K562 (cell line): ENCODE measurements around the gene MAEL. TPM values are rescaled to one million over a fixed set of nuclear protein-coding genes. Genes with fewer than 3 reads are reported as not detected.

Source experiments
- ARNT ChIP-seq, 2 experiments: fragments of 450-650 bp; IDR thresholded peaks; 2 replicates each; pipeline ENCODE4 v1.6.1; 2016; ENCODE audit warnings: mild to moderate bottlenecking in 1 of 2
- CREB5 ChIP-seq: fragments of 250-450 bp; sonication (Bioruptor Pico); IDR thresholded peaks from 2 replicates; pipeline ENCODE4 v1.5.0; 2020; ENCODE audit warnings: mild to moderate bottlenecking
- E2F3 ChIP-seq: fragments of 250-450 bp; sonication (Bioruptor Pico); IDR thresholded peaks from 2 replicates; pipeline ENCODE4 v1.4.0; 2020; ENCODE audit warnings: mild to moderate bottlenecking
- FOXP4 ChIP-seq: sonication (generic); formaldehyde crosslinking; IDR thresholded peaks from 2 replicates; pipeline ENCODE4 v1.8.0; 2022; ENCODE audit warnings: mild to moderate bottlenecking, missing genetic modification reagents, borderline replicate concordance
- GATA2 ChIP-seq: sonication (generic); formaldehyde crosslinking; IDR thresholded peaks from 2 replicates; pipeline ENCODE4 v1.4.0; 2020; ENCODE audit warnings: mild to moderate bottlenecking, missing genetic modification reagents
- GMEB1 ChIP-seq: fragments of 250-450 bp; sonication (Bioruptor Pico); IDR thresholded peaks from 2 replicates; pipeline ENCODE4 v1.4.0; 2020; ENCODE audit warnings: mild to moderate bottlenecking
- KLF16 ChIP-seq: IDR thresholded peaks from 2 replicates; pipeline ENCODE4 v1.6.1; 2016; ENCODE audit warnings: antibody characterized with exemption
- MITF ChIP-seq: IDR thresholded peaks from 2 replicates; pipeline ENCODE4 v1.6.1; 2014; ENCODE audit warnings: antibody characterized with exemption
- NFIX ChIP-seq: fragments of 250-450 bp; sonication (Bioruptor Pico); IDR thresholded peaks from 2 replicates; pipeline ENCODE4 v1.4.0; 2020; ENCODE audit warnings: low read depth, mild to moderate bottlenecking, moderate library complexity
- SIRT6 ChIP-seq: IDR thresholded peaks from one replicate; pipeline ENCODE4 v1.6.1; 2012; ENCODE audit warnings: low read depth, mild to moderate bottlenecking, control low read depth, inconsistent platforms, low read length, moderate library complexity
- SLC30A9 ChIP-seq: fragments of 250-450 bp; sonication (Bioruptor Pico); IDR thresholded peaks from 2 replicates; pipeline ENCODE4 v1.8.0; 2022; ENCODE audit warnings: mild to moderate bottlenecking, moderate library complexity
- SRF ChIP-seq, 2 experiments: fragments of 250-450, 450-650 bp in 1 of 2; sonication (Bioruptor Pico) in 1 of 2; sonication (generic) in 1 of 2; formaldehyde crosslinking; IDR thresholded peaks; 2 replicates each; pipeline versions ENCODE4 v1.5.0 to v1.5.1; 2020 to 2022; ENCODE audit warnings: mild to moderate bottlenecking in 1 of 2, missing genetic modification reagents in 1 of 2
- SRSF7 ChIP-seq: fragments of 200-400 bp; formaldehyde crosslinking; optimal IDR thresholded peaks from 2 replicates; pipeline ENCODE3; 2017; ENCODE audit warnings: mild to moderate bottlenecking, low read depth, low read length
- TBP ChIP-seq: optimal IDR thresholded peaks from 2 replicates; pipeline ENCODE3; 2011; ENCODE audit warnings: low read depth, low read length, improper control_type of control experiment
- TFE3 ChIP-seq: fragments of 450-650 bp; formaldehyde crosslinking; IDR thresholded peaks from 2 replicates; pipeline ENCODE4 v1.4.0; 2020; ENCODE audit warnings: mild to moderate bottlenecking, mixed read lengths
- ZKSCAN3 ChIP-seq: fragments of 250-450 bp; sonication (Bioruptor Pico); IDR thresholded peaks from 2 replicates; pipeline ENCODE4 v1.4.0; 2020
- ZNF134 ChIP-seq: fragments of 250-450 bp; sonication (Bioruptor Pico); conservative IDR thresholded peaks from 2 replicates; pipeline ENCODE4 v1.4.0; 2020
- ZNF175 ChIP-seq: fragments of 200-800 bp; sonication (Bioruptor generic); IDR thresholded peaks from 2 replicates; pipeline ENCODE4 v1.6.1; 2016; ENCODE audit warnings: low read depth, mild to moderate bottlenecking, missing genetic modification characterization, missing compliant biosample characterization
- ZNF197 ChIP-seq: fragments of 200-800 bp; sonication (Bioruptor generic); IDR thresholded peaks from 2 replicates; pipeline ENCODE4 v1.6.1; 2016; ENCODE audit warnings: low read depth, missing genetic modification characterization, missing compliant biosample characterization
- ZNF57 ChIP-seq: fragments of 450-650 bp; formaldehyde crosslinking; IDR thresholded peaks from 2 replicates; pipeline ENCODE4 v1.4.0; 2020; ENCODE audit warnings: mild to moderate bottlenecking, moderate library complexity
- ZNF584 ChIP-seq: fragments of 200-800 bp; sonication (Bioruptor generic); IDR thresholded peaks from 2 replicates; pipeline ENCODE4 v1.6.1; 2016; ENCODE audit warnings: low read depth, mild to moderate bottlenecking, missing genetic modification characterization, missing compliant biosample characterization
- polyA plus RNA-seq, 8 experiments: library from polyadenylated mRNA; depleted of rRNA in 4 of 8; stranded (reverse) in 5 of 8; unstranded in 3 of 8; fragments of >200 nt; fragmentation: Nextera tagmentation in 2 of 8; fragmentation: Illumina TruSeq in 1 of 8; extraction: Ambion mirVana in 2 of 8; extraction: Trizol in 1 of 8; gene quantifications; 2 replicates each; pipeline versions ENCODE4 v1.2.1 to v1.2.3, GENCODE V29; 2011 to 2014; ENCODE audit warnings: inconsistent platforms in 1 of 8, missing spikeins in 1 of 8
- total RNA-seq, 7 experiments: library from RNA; depleted of rRNA in 6 of 7; stranded (reverse); fragments of >200 nt in 6 of 7; fragmentation: Illumina TruSeq in 2 of 7; extraction: Trizol in 2 of 7; gene quantifications; 2 replicates each; pipeline versions ENCODE4 v1.2.1 to v1.2.3, GENCODE V29; 2011 to 2021; ENCODE audit warnings: low replicate concordance in 1 of 7

Gene MAEL
- total and polyA plus RNA-seq, 9 of the 15 experiments (the other 6 are each of a cell fraction or from before 2014, with no cell fraction given), result 0.11 to 1.9 (median 0.75) TPM

- TF ChIP-seq ARNT (IDR thresholded peaks at IDR 0.05), result no peak
- TF ChIP-seq SIRT6, result no peak
- TF ChIP-seq ZNF134 (CRISPR knock-in tag), result no peak
- no peak for TF ChIP-seq CREB5 (CRISPR knock-in tag)
- TF ChIP-seq FOXP4 (CRISPR knock-in tag), result no peak
- 0 out of 4 replicates have a peak, but pooled peaks of 1 of the 2 experiments have one; percentile 42 for TF ChIP-seq SRF (CRISPR knock-in tag; IDR thresholded peaks at IDR 0.05)
- TF ChIP-seq NFIX (CRISPR knock-in tag), result no peak
- TF ChIP-seq SRSF7, result no peak
- no peak for TF ChIP-seq GMEB1 (CRISPR knock-in tag)
- no peak for TF ChIP-seq E2F3 (CRISPR knock-in tag)
- no peak for TF ChIP-seq ZNF175 (CRISPR knock-in tag)
- no peak for TF ChIP-seq MITF
- TF ChIP-seq ZNF57 (CRISPR knock-in tag), result no peak
- no peak for TF ChIP-seq ZNF197 (CRISPR knock-in tag)
- no peak for TF ChIP-seq TBP
- peak; percentile 32; the same call in 1 of the 2 replicates for TF ChIP-seq KLF16
- no peak for TF ChIP-seq ZNF584 (CRISPR knock-in tag)
- TF ChIP-seq SLC30A9 (CRISPR knock-in tag), result no peak
- no peak for TF ChIP-seq TFE3
- no peak for TF ChIP-seq GATA2
- TF ChIP-seq ZKSCAN3, result no peak
Measured at GRCh38 chr1:167059045-167059808, 70.1 kb downstream of the MAEL start (continued).
